ENCODE results near the gene IPO4.

DNA sequence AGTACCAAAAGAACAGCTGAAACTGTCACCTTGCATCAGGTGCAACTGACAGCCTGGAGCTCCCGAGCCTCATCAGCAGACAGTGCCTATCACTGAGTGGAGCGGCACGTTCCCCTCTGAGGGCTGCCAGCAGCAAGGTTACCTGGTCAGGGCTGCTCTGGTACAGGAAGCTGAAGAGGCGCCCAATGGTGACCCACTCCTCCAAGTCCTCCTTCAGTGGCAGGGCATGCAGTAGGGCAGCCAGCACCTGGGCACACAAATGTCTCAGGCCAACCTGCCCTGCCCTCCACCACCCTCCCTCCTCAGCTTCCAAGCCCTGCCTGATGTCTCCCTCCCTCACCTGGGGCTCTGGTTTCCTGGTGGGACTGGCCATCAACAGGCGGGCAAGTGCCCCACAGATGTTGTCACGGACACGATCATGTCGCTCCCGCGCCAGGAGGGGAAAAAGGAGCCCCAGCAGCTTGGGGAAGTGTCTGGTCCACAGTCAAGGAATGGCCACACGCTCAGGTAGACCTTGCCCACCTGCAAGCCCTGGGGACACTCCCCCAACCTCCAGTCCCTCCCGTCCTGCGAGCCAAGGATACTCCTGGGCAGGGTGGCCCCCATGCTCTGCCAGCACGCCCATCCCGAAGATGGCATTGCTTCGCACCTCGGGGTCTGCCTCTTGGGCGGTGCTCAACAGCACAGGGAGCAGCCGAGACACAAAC is 7.1 kb downstream of the IPO4 start:
- TF ChIP-seq POLR2AphosphoS5 (IDR thresholded peaks at IDR 0.05; ENCODE audit: low read depth, low read length) (0 out of 2 replicates have a peak, but pooled peaks have one; percentile 5), SIN3A (IDR thresholded peaks at IDR 0.05; ENCODE audit: borderline replicate concordance, insufficient read depth, low read length) (no peak)

All from PFSK-1 (cell line).